Vagina (tissue), 2 donors: Measurements from ENCODE around the gene DLL1. TPM values are rescaled to one million over a fixed set of nuclear protein-coding genes. Genes with fewer than 3 reads are reported as not detected.

ENCODE experiments used
- DNase-seq, 2 donors: peaks; one replicate each; pipeline ENCODE4 v3.0.0-alpha.2; 2017; ENCODE audit errors: extremely low spot score in 2 of 2
- H3K27ac ChIP-seq: fragments of 200-600 bp; sonication (generic); one replicate; pipeline ENCODE4 v1.5.1; 2019
- H3K27me3 ChIP-seq: fragments of 200-600 bp; sonication (generic); one replicate; pipeline ENCODE4 v1.5.1; 2019
- H3K36me3 ChIP-seq, 2 donors: fragments of 200-600 bp; sonication (generic); one replicate each; pipeline ENCODE4 v1.5.1; 2017 to 2019
- H3K4me1 ChIP-seq: fragments of 200-600 bp; sonication (generic); one replicate; pipeline ENCODE4 v1.5.1; 2019
- H3K4me3 ChIP-seq, 2 donors: fragments of 200-600 bp; sonication (generic); 1 replicate in 1 of 2; 2 replicates in 1 of 2; pipeline ENCODE4 v1.5.1; 2016 to 2019
- H3K9me3 ChIP-seq: fragments of 200-600 bp; sonication (generic); one replicate; pipeline ENCODE4 v1.5.1; 2019
- CTCF ChIP-seq, 3 experiments: fragments of 450-650 bp in 2 of 3; fragments of 200-600 bp in 1 of 3; sonication (generic) in 1 of 3; IDR thresholded peaks; one replicate each; pipeline ENCODE4 v1.5.1; 2017 to 2019; ENCODE audit warnings: antibody characterized with exemption in 3 of 3, mild to moderate bottlenecking in 2 of 3, moderate library complexity in 2 of 3
- POLR2A ChIP-seq, 2 donors: fragments of 450-650 bp; IDR thresholded peaks; one replicate each; pipeline ENCODE4 v1.6.1; 2017; ENCODE audit warnings: antibody characterized with exemption in 2 of 2, mild to moderate bottlenecking in 2 of 2, moderate library complexity in 2 of 2
- POLR2AphosphoS5 ChIP-seq, 2 donors: sonication (generic); formaldehyde crosslinking; IDR thresholded peaks; one replicate each; pipeline ENCODE4 v1.9.0; 2017; ENCODE audit warnings: antibody characterized with exemption in 2 of 2, mild to moderate bottlenecking in 2 of 2, low read depth in 1 of 2; ENCODE audit not compliant: insufficient read depth in 1 of 2
- intact Hi-C: fragments of 100-400 bp; cut with DNase I; formaldehyde crosslinking; loops from one replicate; pipeline ENCODE4 v1.15.1; 2023
- total RNA-seq: library from RNA; depleted of rRNA; stranded (reverse); fragments of >200 nt; gene quantifications from one replicate; pipeline ENCODE4 v1.2.3, GENCODE V29; 2016

The DLL1 gene
- total RNA-seq, 1 donor from 2014 or later: 43.5 TPM

GRCh38 chr6:170295510-170296422 is 4.9 kb upstream of the DLL1 start:
- H3K27me3 ChIP-seq: peaks cover 7% of the 10 kb centered on the region
- H3K4me1 ChIP-seq: peaks cover 49% of the 10 kb centered on the region
- peak overlapping the region; percentile 46 to 58 for H3K4me3 ChIP-seq
- DNase-seq: no peak
- TF ChIP-seq POLR2A (IDR thresholded peaks at IDR 0.05) (no peak), CTCF (IDR thresholded peaks at IDR 0.05) (no peak), POLR2AphosphoS5 (IDR thresholded peaks at IDR 0.05; ENCODE audit: insufficient read depth in 1 of 2, low read depth in 1 of 2) (no peak)
- no peaks in the 10 kb centered on the region for H3K36me3 ChIP-seq
- no peak overlapping the region for H3K27ac ChIP-seq
- H3K9me3 ChIP-seq: no peaks in the 10 kb centered on the region
- intact Hi-C loops: loop anchor here (10.0 kb wide), 1 partner anchor 461 kb away; no protein-coding TSS in a partner anchor

DNA sequence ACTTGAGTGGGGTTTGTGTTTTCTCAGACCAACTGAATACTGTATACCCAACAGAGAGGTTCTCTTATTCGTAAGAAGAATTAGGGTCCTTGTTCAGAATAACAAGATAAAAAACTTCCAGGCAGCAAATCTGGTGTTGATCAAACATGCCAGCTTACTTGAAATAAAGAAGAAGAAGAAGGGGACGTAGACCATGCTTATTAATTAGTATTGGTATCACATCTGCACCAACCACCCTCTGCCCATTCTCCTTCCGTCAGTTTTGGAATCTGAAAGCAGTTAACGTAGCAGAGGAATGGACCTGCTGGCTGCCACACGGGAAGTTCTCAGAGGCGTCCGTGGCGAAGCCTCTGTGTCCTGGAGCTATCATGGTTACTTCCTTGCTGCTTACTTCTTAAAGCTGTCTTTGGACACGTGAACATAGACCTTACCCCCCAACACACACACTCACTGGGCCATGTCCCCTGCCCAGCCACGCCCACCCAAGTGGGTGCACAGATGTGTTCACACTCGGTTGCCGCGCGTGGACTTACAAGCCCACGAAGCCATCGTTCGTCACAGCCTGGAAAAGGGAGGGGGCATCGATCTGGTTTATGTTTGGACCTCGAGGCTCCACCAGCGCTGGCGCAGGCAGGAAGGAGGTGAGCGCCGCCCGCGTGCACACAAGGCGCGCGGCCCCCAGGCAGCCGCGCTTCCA is 4.1 kb upstream of the DLL1 start:
- Histone ChIP-seq H3K36me3 (no peaks in the 10 kb centered on the region), H3K9me3 (no peaks in the 10 kb centered on the region), H3K4me3 (peak overlapping the region; percentile 46 to 58), H3K27ac (no peak overlapping the region), H3K4me1 (peaks cover 49% of the 10 kb centered on the region), H3K27me3 (peaks cover 7% of the 10 kb centered on the region)
- intact Hi-C loops: loop anchor here (10.0 kb wide), 1 partner anchor 460 kb away; no protein-coding TSS in a partner anchor
- peak in 1 of 2 donors; percentile 81 for DNase-seq
- TF ChIP-seq POLR2A (IDR thresholded peaks at IDR 0.05) (no peak), POLR2AphosphoS5 (IDR thresholded peaks at IDR 0.05; ENCODE audit: insufficient read depth in 1 of 2, low read depth in 1 of 2) (no peak), CTCF (IDR thresholded peaks at IDR 0.05) (no peak)

GRCh38 chr6:170294298-170294730 is 3.4 kb upstream of the DLL1 start:
- H3K9me3 ChIP-seq: no peaks in the 10 kb centered on the region
- no peak overlapping the region for H3K27ac ChIP-seq
- no peaks in the 10 kb centered on the region for H3K36me3 ChIP-seq
- no peak for DNase-seq
- H3K27me3 ChIP-seq: peaks cover 7% of the 10 kb centered on the region
- H3K4me1 ChIP-seq: peaks cover 53% of the 10 kb centered on the region
- intact Hi-C loops: loop anchor here (10.0 kb wide), 1 partner anchor 460 kb away; no protein-coding TSS in a partner anchor
- no peak for TF ChIP-seq POLR2AphosphoS5 (IDR thresholded peaks at IDR 0.05; ENCODE audit: insufficient read depth in 1 of 2, low read depth in 1 of 2)
- TF ChIP-seq POLR2A (IDR thresholded peaks at IDR 0.05): no peak
- TF ChIP-seq CTCF (IDR thresholded peaks at IDR 0.05): no peak
- H3K4me3 ChIP-seq: no peak overlapping the region

GRCh38 chr6:170293341-170294231 is 2.7 kb upstream of the DLL1 start:
- TF ChIP-seq POLR2AphosphoS5 (IDR thresholded peaks at IDR 0.05; ENCODE audit: insufficient read depth in 1 of 2, low read depth in 1 of 2) (no peak), POLR2A (IDR thresholded peaks at IDR 0.05) (no peak), CTCF (IDR thresholded peaks at IDR 0.05) (no peak)
- no peaks in the 10 kb centered on the region for H3K9me3 ChIP-seq
- no peak overlapping the region for H3K27ac ChIP-seq
- peaks cover 7% of the 10 kb centered on the region for H3K27me3 ChIP-seq
- H3K4me3 ChIP-seq: no peak overlapping the region
- no peaks in the 10 kb centered on the region for H3K36me3 ChIP-seq
- peaks cover 60% of the 10 kb centered on the region for H3K4me1 ChIP-seq
- intact Hi-C loops: loop anchor here (10.0 kb wide), 1 partner anchor 459 kb away; no protein-coding TSS in a partner anchor
- peak in 1 of 2 donors; percentile 60 for DNase-seq
